Heart left ventricle (tissue), 16 donors: ENCODE data around the gene A2M. TPM values are rescaled to one million over a fixed set of nuclear protein-coding genes. Genes with fewer than 3 reads are reported as not detected.
A peak's percentile ranks its signal among the peaks of the same experiment; 100 is the strongest.

ENCODE experiments used
- ATAC-seq, 4 donors: fragments of 200-7000 bp; cut with Tn5 transposase; one replicate each; pipeline ENCODE4 v1.9.1; 2020 to 2022; ENCODE audit warnings: moderate library complexity in 4 of 4, mild to moderate bottlenecking in 3 of 4, moderate number of reproducible peaks in 1 of 4
- DNase-seq, 5 donors: peaks; one replicate each; pipeline ENCODE4 v3.0.0-alpha.2; 2020
- H3K27ac ChIP-seq, 12 donors: fragments of 200-600 bp; sonication (generic) in 4 of 12; one replicate each; pipeline versions ENCODE4 v1.5.0 to v1.8.0; 2016 to 2022; ENCODE audit warnings: mild to moderate bottlenecking in 2 of 12
- H3K27me3 ChIP-seq, 9 donors: fragments of 200-600 bp; sonication (generic) in 2 of 9; one replicate each; pipeline versions ENCODE4 v1.5.1 to v1.8.0; 2016 to 2022; ENCODE audit warnings: mild to moderate bottlenecking in 3 of 9
- H3K36me3 ChIP-seq, 9 donors: fragments of 200-600 bp; sonication (generic) in 2 of 9; one replicate each; pipeline versions ENCODE4 v1.5.0 to v1.8.0; 2018 to 2022; ENCODE audit warnings: mild to moderate bottlenecking in 2 of 9
- H3K4me1 ChIP-seq, 12 donors: fragments of 200-600 bp; sonication (generic) in 4 of 12; one replicate each; pipeline versions ENCODE4 v1.5.0 to v1.8.0; 2016 to 2022; ENCODE audit warnings: mild to moderate bottlenecking in 3 of 12
- H3K4me3 ChIP-seq, 12 donors: fragments of 200-600 bp; sonication (generic) in 4 of 12; one replicate each; pipeline versions ENCODE4 v1.5.0 to v1.8.0; 2017 to 2022; ENCODE audit warnings: mild to moderate bottlenecking in 9 of 12, moderate library complexity in 4 of 12
- H3K9me3 ChIP-seq, 12 donors: fragments of 200-600 bp; sonication (generic) in 4 of 12; one replicate each; pipeline versions ENCODE4 v1.5.0 to v1.8.0; 2016 to 2022; ENCODE audit warnings: mild to moderate bottlenecking in 1 of 12
- CTCF ChIP-seq, 12 donors: fragments of 200-600 bp; sonication (generic) in 4 of 12; IDR thresholded peaks; one replicate each; pipeline versions ENCODE4 v1.5.0 to v1.8.0; 2018 to 2022; ENCODE audit warnings: antibody characterized with exemption in 12 of 12, mild to moderate bottlenecking in 5 of 12
- POLR2A ChIP-seq, 2 donors: fragments of 450-650 bp; IDR thresholded peaks; one replicate each; pipeline ENCODE4 v1.6.1; 2017; ENCODE audit warnings: antibody characterized with exemption in 2 of 2, mild to moderate bottlenecking in 2 of 2, moderate library complexity in 2 of 2
- WGBS, 4 donors: extraction: QIAGEN DNeasy Blood & Tissue Kit in 2 of 4; methylation state at CpG; one replicate each; pipeline versions ENCODE4 v1.1.5 to v1.1.7; 2013 to 2018; 5-methylcytosine and 5-hydroxymethylcytosine counted together
- intact Hi-C, 10 donors: fragments of 100-400 bp; cut with DNase I; formaldehyde crosslinking; loops; one replicate each; pipeline versions ENCODE4 v1.11.1 to v1.14.2; 2022
- long read RNA-seq, 3 donors: library from polyadenylated mRNA; unstranded; transcript quantifications; one replicate each; pipeline ENCODE4 v2.0.0, GENCODE V29; 2020 to 2021
- polyA plus RNA-seq, 2 donors: library from polyadenylated mRNA; stranded (reverse); fragments of 200-250 nt; gene quantifications; one replicate each; pipeline ENCODE4 v1.2.3, GENCODE V29; 2013
- total RNA-seq, 9 donors: library from RNA; depleted of rRNA in 2 of 9; stranded (reverse); fragments of >200 nt in 2 of 9; fragmentation: NEBNext Ultra II Directional in 3 of 9; extraction: Animal tissue kit (Norgen Biotek cat#: 25700) in 3 of 9; gene quantifications; one replicate each; pipeline versions ENCODE4 v1.1.0 to v1.2.4, GENCODE V29; 2016 to 2023
- donor health status: ischemic (EF 13 %, LVEDD 7.1; RV severe dilation, severe dysfunction).
- donor health status: healthy with polysubstance abuse.
- donor health status: DM: no; HTN: yes; CAD: no.
- donor health status: DM: no; HTN: no; CAD: no.
- donor health status: ischemic (EF 25% LVEDD 6.9; RV normal size, moderate dysfunction).
- donor health status: ischemic (EF 25% LVEDD 5.7; RV mildly dilated, moderate dysfunction).
- donor health status: healthy.
- donor health status: DM: yes; HTN: yes; CAD: no.
- donor health status: ischemic (EF 35%, LVEDD 5.7; RV mildly dilated, moderate dysfunction).
- donor health status: nonischemic (EF 11% LVEDD 7.7; RV severe dilation, severe dysfunction).
- donor health status: DM: yes; HTN: yes; CAD: no.
- donor health status: PGD.
- donor health status: ischemic (EF 29% LVEDD 5.4; RV normal size, mild dysfunction).
- donor health status: nonischemic (EF 23%, LVEDD 6.1; RV moderate dilation, normal function).

The A2M gene
- 1,000 to 10,000 TPM in 1 of 9 donors, 100 to 1,000 TPM in 8; 292 to 1,706 (median 520) TPM for total RNA-seq
- polyA plus RNA-seq, result 100 to 1,000 TPM; 133 to 183 TPM
- long read RNA-seq, donor 1, full-length matches to known transcripts, result 326 of 575 reads
- long read RNA-seq, donor 1, partial matches to known transcripts, result 210 of 575 reads
- long read RNA-seq, donor 1, other reads (novel, unspliced or antisense), result 39 of 575 reads
- long read RNA-seq, donor 2, full-length matches to known transcripts, result 775 of 1,291 reads
- long read RNA-seq, donor 2, partial matches to known transcripts, result 430 of 1,291 reads
- long read RNA-seq, donor 2, other reads (novel, unspliced or antisense), result 86 of 1,291 reads
- long read RNA-seq, donor 3, full-length matches to known transcripts, result 216 of 334 reads
- long read RNA-seq, donor 3, partial matches to known transcripts, result 95 of 334 reads
- long read RNA-seq, donor 3, other reads (novel, unspliced or antisense), result 23 of 334 reads

GRCh38 chr12:9115731-9116559 lies at the start of gene A2M:
Gene A2M, minus strand, starts transcription at chr12:9115919. Its CDS starts 70 bp downstream, at chr12:9115849.
- peak in 4 of 5 donors; percentile 38 to 72 (median 60) for DNase-seq
- Histone ChIP-seq H3K4me1 (peaks cover 5 to 81% (median 37%) of the 10 kb centered on the region in 12 donors), H3K27me3 (no peaks in the 10 kb centered on the region), H3K9me3 (no peaks in the 10 kb centered on the region), H3K27ac (peak within 1 kb of the TSS; percentile 73 to 90 (median 83)), H3K4me3 (peak within 1 kb of the TSS; percentile 15 to 71 (median 64)), H3K36me3 (peaks cover 0 to 27% (median 24%) of the 10 kb centered on the region in 9 donors)
- TF ChIP-seq POLR2A (IDR thresholded peaks at IDR 0.05) (peak in 1 of 2 donors; percentile 56), CTCF (IDR thresholded peaks at IDR 0.05) (peak in 2 of 12 donors; percentile 15)
- ATAC-seq, result peak; percentile 92 to 94 (median 92)
- WGBS, 4 donors, result 4 to 20% (median 8%) methylated on average over 9 of the region's 9 CpGs
- intact Hi-C loops, result loop anchor here in 7 of 10 donors (2.0 to 10.0 kb wide), 8 partner anchors 46 to 166 kb away; no protein-coding TSS in a partner anchor

GRCh38 chr12:9163392-9163791 lies 47.7 kb upstream of the A2M start:
- 62 to 65% (median 63%) methylated on average over 5 of the region's 5 CpGs for WGBS, 4 donors
- Histone ChIP-seq H3K4me1 (peaks cover 0 to 34% (median 8%) of the 10 kb centered on the region in 12 donors), H3K27ac (peak overlapping the region in 11 of 12 donors; percentile 12 to 83 (median 65)), H3K27me3 (no peaks in the 10 kb centered on the region), H3K9me3 (no peaks in the 10 kb centered on the region), H3K4me3 (no peak overlapping the region), H3K36me3 (no peaks in the 10 kb centered on the region)
- peak in 3 of 5 donors; percentile 27 to 36 (median 30) for DNase-seq
- TF ChIP-seq CTCF (IDR thresholded peaks at IDR 0.05) (no peak), POLR2A (IDR thresholded peaks at IDR 0.05) (no peak)
- intact Hi-C loops, result loop anchor here in 4 of 10 donors (5.0 to 10.0 kb wide), 2 partner anchors 46 to 71 kb away; partner anchors contain the start of gene A2M (in 3 of the 4)
- ATAC-seq, result peak; percentile 77 to 93 (median 82)

GRCh38 chr12:9156119-9156518 lies 40.4 kb upstream of the A2M start:
- Histone ChIP-seq H3K27me3 (no peaks in the 10 kb centered on the region), H3K36me3 (no peaks in the 10 kb centered on the region), H3K4me3 (no peak overlapping the region), H3K27ac (no peak overlapping the region), H3K4me1 (no peaks in the 10 kb centered on the region), H3K9me3 (no peaks in the 10 kb centered on the region)
- TF ChIP-seq POLR2A (IDR thresholded peaks at IDR 0.05), result no peak
- no peak for TF ChIP-seq CTCF (IDR thresholded peaks at IDR 0.05)
- DNase-seq (no peak), ATAC-seq (no peak)
- intact Hi-C loops, result loop anchor here in 1 of 10 donors (5.0 kb wide), 1 partner anchor 51 kb away; the partner anchor contains the start of gene PZP
- WGBS, 4 donors, result 85 to 89% (median 87%) methylated on average over 4 of the region's 4 CpGs
